ENCODE results near the gene SLC36A3.
"Not testable (repeated sequence)": the region's sequence is repeated elsewhere in the genome, so short reads cannot be mapped to it uniquely, and the experiment has no call there.

SLC36A3 gene

DNA sequence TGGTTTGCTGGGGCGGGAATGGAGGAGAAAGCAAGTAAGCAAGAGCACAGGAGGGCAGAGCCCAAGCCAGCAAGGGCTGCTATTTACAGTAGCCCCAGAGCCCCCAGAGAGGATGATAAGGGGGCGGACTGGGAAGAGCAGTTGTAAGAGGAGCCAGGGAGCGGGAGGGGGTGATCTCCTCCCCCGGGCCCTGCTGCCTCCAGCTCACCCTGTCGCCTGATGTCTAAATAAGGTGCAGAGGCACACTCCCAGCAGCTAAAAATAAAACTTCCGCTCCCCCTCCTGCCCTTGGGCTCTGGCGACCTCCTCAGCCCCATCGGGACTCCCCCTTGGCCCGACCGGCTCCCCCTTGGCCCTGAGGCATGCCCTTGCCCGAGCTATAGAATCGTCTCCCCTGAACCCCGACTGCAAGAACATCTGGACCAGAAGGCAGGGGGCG, 65.2 kb downstream of the SLC36A3 start:
- Histone ChIP-seq H3K27ac (ENCODE audit: low read depth, low read length) (peak overlapping the region; percentile 52), H3K4me3 (ENCODE audit: low read length) (peak overlapping the region; percentile 55), H3K27me3 (ENCODE audit: control insufficient read depth, low read length) (no peaks in the 10 kb centered on the region), H3K4me1 (ENCODE audit: control insufficient read depth, low read length) (peaks cover 83% of the 10 kb centered on the region), H3K9me3 (ENCODE audit: control insufficient read depth, insufficient read depth, low read length) (no peaks in the 10 kb centered on the region), H3K4me2 (ENCODE audit: low read length) (peak overlapping the region; percentile 75), H3K79me2 (ENCODE audit: control insufficient read depth, low read length) (no peaks in the 10 kb centered on the region), H3K9me2 (replicated peaks; ENCODE audit: control insufficient read depth, low read length) (no peaks in the 10 kb centered on the region), H3F3A (ENCODE audit: control insufficient read depth, insufficient read depth) (peaks cover 13% of the 10 kb centered on the region), H4K20me1 (ENCODE audit: control insufficient read depth, insufficient read depth, low read depth, low read length) (no peaks in the 10 kb centered on the region), H3K36me3 (ENCODE audit: control insufficient read depth, low read length) (no peaks in the 10 kb centered on the region)
- TF ChIP-seq, protein P1, sequence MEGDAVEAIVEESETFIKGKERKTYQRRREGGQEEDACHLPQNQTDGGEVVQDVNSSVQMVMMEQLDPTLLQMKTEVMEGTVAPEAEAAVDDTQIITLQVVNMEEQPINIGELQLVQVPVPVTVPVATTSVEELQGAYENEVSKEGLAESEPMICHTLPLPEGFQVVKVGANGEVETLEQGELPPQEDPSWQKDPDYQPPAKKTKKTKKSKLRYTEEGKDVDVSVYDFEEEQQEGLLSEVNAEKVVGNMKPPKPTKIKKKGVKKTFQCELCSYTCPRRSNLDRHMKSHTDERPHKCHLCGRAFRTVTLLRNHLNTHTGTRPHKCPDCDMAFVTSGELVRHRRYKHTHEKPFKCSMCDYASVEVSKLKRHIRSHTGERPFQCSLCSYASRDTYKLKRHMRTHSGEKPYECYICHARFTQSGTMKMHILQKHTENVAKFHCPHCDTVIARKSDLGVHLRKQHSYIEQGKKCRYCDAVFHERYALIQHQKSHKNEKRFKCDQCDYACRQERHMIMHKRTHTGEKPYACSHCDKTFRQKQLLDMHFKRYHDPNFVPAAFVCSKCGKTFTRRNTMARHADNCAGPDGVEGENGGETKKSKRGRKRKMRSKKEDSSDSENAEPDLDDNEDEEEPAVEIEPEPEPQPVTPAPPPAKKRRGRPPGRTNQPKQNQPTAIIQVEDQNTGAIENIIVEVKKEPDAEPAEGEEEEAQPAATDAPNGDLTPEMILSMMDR (IDR thresholded peaks at IDR 0.05; ENCODE audit: low read depth, low read length, poor library complexity, severe bottlenecking) = no peak
- TF ChIP-seq EZH2phosphoT487 (IDR thresholded peaks at IDR 0.05; ENCODE audit: borderline replicate concordance, low read length) = no peak

- Histone ChIP-seq H3K9me2 (replicated peaks; ENCODE audit: control insufficient read depth, low read length) (no peaks in the 10 kb centered on the region), H3K27ac (ENCODE audit: low read depth, low read length) (peak overlapping the region; percentile 52), H3K4me2 (ENCODE audit: low read length) (peak overlapping the region; percentile 75), H3K9me3 (ENCODE audit: control insufficient read depth, insufficient read depth, low read length) (no peaks in the 10 kb centered on the region), H3F3A (ENCODE audit: control insufficient read depth, insufficient read depth) (peaks cover 17% of the 10 kb centered on the region), H3K36me3 (ENCODE audit: control insufficient read depth, low read length) (peaks cover 4% of the 10 kb centered on the region; the same call in 1 of the 2 replicates), H3K4me3 (ENCODE audit: low read length) (peak overlapping the region; percentile 55), H4K20me1 (ENCODE audit: control insufficient read depth, insufficient read depth, low read depth, low read length) (no peaks in the 10 kb centered on the region), H3K4me1 (ENCODE audit: control insufficient read depth, low read length) (peaks cover 84% of the 10 kb centered on the region), H3K79me2 (ENCODE audit: control insufficient read depth, low read length) (no peaks in the 10 kb centered on the region), H3K27me3 (ENCODE audit: control insufficient read depth, low read length) (no peaks in the 10 kb centered on the region)
- no peak for TF ChIP-seq EZH2phosphoT487 (IDR thresholded peaks at IDR 0.05; ENCODE audit: borderline replicate concordance, low read length)
- TF ChIP-seq, protein P1 (IDR thresholded peaks at IDR 0.05; ENCODE audit: low read depth, low read length, poor library complexity, severe bottlenecking) = no peak
These were observed 65.9 kb downstream of the SLC36A3 start for GRCh38 chr5:151237685-151238084.

DNA sequence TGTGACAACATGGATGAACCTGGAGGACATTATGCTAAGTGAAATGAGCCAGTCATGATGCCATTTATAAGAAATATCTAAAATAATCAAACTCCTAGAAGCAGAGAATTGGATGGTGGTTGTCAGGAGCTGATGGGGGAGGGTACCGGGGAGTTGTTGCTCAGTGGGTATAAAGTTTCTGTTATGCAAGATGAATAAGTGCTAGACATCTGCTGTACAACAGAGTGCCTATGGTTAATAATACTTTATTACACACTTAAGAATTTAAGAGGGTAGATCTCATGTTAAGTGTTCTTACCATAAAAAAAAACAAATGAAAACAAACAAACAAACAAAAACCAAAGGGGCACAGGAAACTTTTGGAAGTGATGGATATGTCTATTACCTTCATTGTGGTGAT, 66.7 kb downstream of the SLC36A3 start:
- Histone ChIP-seq H3K4me1 (ENCODE audit: control insufficient read depth, low read length) (peaks cover 87% of the 10 kb centered on the region), H3K27ac (ENCODE audit: low read depth, low read length) (no peak overlapping the region), H3K79me2 (ENCODE audit: control insufficient read depth, low read length) (no peaks in the 10 kb centered on the region), H3K9me2 (replicated peaks; ENCODE audit: control insufficient read depth, low read length) (no peaks in the 10 kb centered on the region), H3F3A (ENCODE audit: control insufficient read depth, insufficient read depth) (peaks cover 17% of the 10 kb centered on the region), H3K27me3 (ENCODE audit: control insufficient read depth, low read length) (no peaks in the 10 kb centered on the region), H4K20me1 (ENCODE audit: control insufficient read depth, insufficient read depth, low read depth, low read length) (no peaks in the 10 kb centered on the region), H3K4me3 (ENCODE audit: low read length) (no peak overlapping the region), H3K36me3 (ENCODE audit: control insufficient read depth, low read length) (peaks cover 4% of the 10 kb centered on the region; the same call in 1 of the 2 replicates), H3K9me3 (ENCODE audit: control insufficient read depth, insufficient read depth, low read length) (no peaks in the 10 kb centered on the region), H3K4me2 (ENCODE audit: low read length) (no peak overlapping the region; the same call in 1 of the 2 replicates)
- TF ChIP-seq, protein P1 (IDR thresholded peaks at IDR 0.05; ENCODE audit: low read depth, low read length, poor library complexity, severe bottlenecking) = no peak
- no peak for TF ChIP-seq EZH2phosphoT487 (IDR thresholded peaks at IDR 0.05; ENCODE audit: borderline replicate concordance, low read length)

GRCh38 chr5:151235239-151235571, 68.4 kb downstream of the SLC36A3 start:
- not testable (repeated sequence) for H3K36me3 ChIP-seq (ENCODE audit: control insufficient read depth, low read length); H3K79me2 ChIP-seq (ENCODE audit: control insufficient read depth, low read length); H4K20me1 ChIP-seq (ENCODE audit: control insufficient read depth, insufficient read depth, low read depth, low read length); H3K27me3 ChIP-seq (ENCODE audit: control insufficient read depth, low read length); H3K9me3 ChIP-seq (ENCODE audit: control insufficient read depth, insufficient read depth, low read length); H3K9me2 ChIP-seq (replicated peaks; ENCODE audit: control insufficient read depth, low read length)
- peaks cover 13% of the 10 kb centered on the region for H3F3A ChIP-seq (ENCODE audit: control insufficient read depth, insufficient read depth)
- H3K27ac ChIP-seq (ENCODE audit: low read depth, low read length) = peak overlapping the region; percentile 45
- H3K4me3 ChIP-seq (ENCODE audit: low read length) = peak overlapping the region; percentile 47
- H3K4me1 ChIP-seq (ENCODE audit: control insufficient read depth, low read length) = peaks cover 74% of the 10 kb centered on the region
- peak overlapping the region; percentile 60 for H3K4me2 ChIP-seq (ENCODE audit: low read length)
